Measurements from ENCODE around the gene PRKG1.
A peak's percentile ranks its signal among the peaks of the same experiment; 100 is the strongest.
"Not testable (repeated sequence)": the region's sequence is repeated elsewhere in the genome, so short reads cannot be mapped to it uniquely, and the experiment has no call there.

The PRKG1 gene

GRCh38 chr10:51321980-51322379 is 247.7 kb downstream of the PRKG1 start:
- DNase-seq (ENCODE audit: low read depth) = no peak

- no peak for DNase-seq (ENCODE audit: low read depth)
Measured at GRCh38 chr10:51325649-51326048, 251.4 kb downstream of the PRKG1 start.

- no peak for DNase-seq (ENCODE audit: low read depth)
Measured at GRCh38 chr10:51326174-51326573, 251.9 kb downstream of the PRKG1 start.

- DNase-seq (ENCODE audit: low read depth) = no peak
Measured at GRCh38 chr10:51327432-51327831, 253.1 kb downstream of the PRKG1 start.

GRCh38 chr10:51340366-51340765 is 266.1 kb downstream of the PRKG1 start:
- no peak for DNase-seq (ENCODE audit: low read depth)

- DNase-seq (ENCODE audit: low read depth) = no peak
Measured at GRCh38 chr10:51340845-51341610, 266.7 kb downstream of the PRKG1 start.

- not testable (repeated sequence) for DNase-seq (ENCODE audit: low read depth)
Measured at GRCh38 chr10:51341745-51342144, 267.5 kb downstream of the PRKG1 start.

GRCh38 chr10:51342381-51342780 is 268.1 kb downstream of the PRKG1 start:
- DNase-seq (ENCODE audit: low read depth) = no peak

- DNase-seq (ENCODE audit: low read depth) = no peak
Measured at GRCh38 chr10:51343391-51343790, 269.1 kb downstream of the PRKG1 start.

GRCh38 chr10:51344371-51344770 is 270.1 kb downstream of the PRKG1 start:
- no peak for DNase-seq (ENCODE audit: low read depth)

- no peak for DNase-seq (ENCODE audit: low read depth)
Measured at GRCh38 chr10:51348622-51349021, 274.3 kb downstream of the PRKG1 start.

- no peak for DNase-seq (ENCODE audit: low read depth)
Measured at GRCh38 chr10:51357170-51357569, 282.9 kb downstream of the PRKG1 start.

GRCh38 chr10:51358227-51358626 is 283.9 kb downstream of the PRKG1 start:
- DNase-seq (ENCODE audit: low read depth) = no peak

- DNase-seq (ENCODE audit: low read depth) = no peak
Measured at GRCh38 chr10:51363415-51363814, 289.1 kb downstream of the PRKG1 start.

- DNase-seq (ENCODE audit: low read depth) = no peak
Measured at GRCh38 chr10:51364674-51365073, 290.4 kb downstream of the PRKG1 start.

GRCh38 chr10:51366044-51366443 is 291.8 kb downstream of the PRKG1 start:
- no peak for DNase-seq (ENCODE audit: low read depth)

GRCh38 chr10:51367127-51367526 is 292.8 kb downstream of the PRKG1 start:
- no peak for DNase-seq (ENCODE audit: low read depth)

GRCh38 chr10:51367694-51368093 is 293.4 kb downstream of the PRKG1 start:
- no peak for DNase-seq (ENCODE audit: low read depth)

- DNase-seq (ENCODE audit: low read depth) = no peak
Measured at GRCh38 chr10:51368943-51369342, 294.7 kb downstream of the PRKG1 start.

GRCh38 chr10:51369903-51370302 is 295.6 kb downstream of the PRKG1 start:
- DNase-seq (ENCODE audit: low read depth) = peak; percentile 76

GRCh38 chr10:51371743-51372142 is 297.5 kb downstream of the PRKG1 start:
- no peak for DNase-seq (ENCODE audit: low read depth)

- DNase-seq (ENCODE audit: low read depth) = no peak
Measured at GRCh38 chr10:51375790-51376189, 301.5 kb downstream of the PRKG1 start.

- DNase-seq (ENCODE audit: low read depth) = no peak
Measured at GRCh38 chr10:51377070-51377931, 303.0 kb downstream of the PRKG1 start.
